Thyroid gland (tissue), 4 donors: ENCODE results near the gene PROB1. TPM values are rescaled to one million over a fixed set of nuclear protein-coding genes. Genes with fewer than 3 reads are reported as not detected.

Experiments
- DNase-seq, 2 donors: peaks; one replicate each; pipeline ENCODE4 v3.0.0-alpha.2; 2019
- H3K27ac ChIP-seq, 3 donors: fragments of 200-600 bp; sonication (generic); 1 replicate in 2 of 3; 2 replicates in 1 of 3; pipeline ENCODE4 v1.5.1; 2016 to 2019; ENCODE audit warnings: mild to moderate bottlenecking in 1 of 3, moderate library complexity in 1 of 3
- H3K27me3 ChIP-seq: fragments of 200-600 bp; sonication (generic); one replicate; pipeline ENCODE4 v1.5.1; 2019
- H3K36me3 ChIP-seq, 2 donors: fragments of 200-600 bp; sonication (generic); one replicate each; pipeline ENCODE4 v1.5.1; 2016 to 2019
- H3K4me1 ChIP-seq, 2 donors: fragments of 200-600 bp; sonication (generic); one replicate each; pipeline ENCODE4 v1.5.1; 2017 to 2019
- H3K4me3 ChIP-seq, 3 donors: fragments of 200-600 bp; sonication (generic); replicated peaks in 1 of 3; 1 replicate in 2 of 3; 2 replicates in 1 of 3; pipeline ENCODE4 v1.5.1; 2016; ENCODE audit warnings: mild to moderate bottlenecking in 1 of 3
- H3K9me3 ChIP-seq: fragments of 200-600 bp; sonication (generic); one replicate; pipeline ENCODE4 v1.5.1; 2017
- CTCF ChIP-seq, 6 experiments: fragments of 200-600 bp in 3 of 6; fragments of 450-650 bp in 3 of 6; sonication (generic) in 3 of 6; IDR thresholded peaks; one replicate each; pipeline ENCODE4 v1.5.1; 2016 to 2019; ENCODE audit warnings: antibody characterized with exemption in 6 of 6, mild to moderate bottlenecking in 2 of 6, inconsistent platforms in 1 of 6, moderate library complexity in 1 of 6
- POLR2A ChIP-seq, 2 donors: fragments of 450-650 bp; IDR thresholded peaks; one replicate each; pipeline ENCODE4 v1.6.1; 2017; ENCODE audit warnings: antibody characterized with exemption in 2 of 2, mild to moderate bottlenecking in 2 of 2, moderate library complexity in 1 of 2
- WGBS, 2 donors: methylation state at CpG; one replicate each; pipeline ENCODE4 v1.1.5; 2017; 5-methylcytosine and 5-hydroxymethylcytosine counted together
- intact Hi-C: fragments of 100-400 bp; cut with DNase I; formaldehyde crosslinking; loops from one replicate; pipeline ENCODE4 v1.15.1; 2023
- total RNA-seq, 4 donors: library from RNA; depleted of rRNA; stranded (reverse); fragments of >200 nt; gene quantifications; one replicate each; pipeline ENCODE4 v1.2.3, GENCODE V29; 2016

Gene PROB1
- total RNA-seq, 4 donors from 2014 or later, result 1.6 to 4.2 (median 1.9) TPM

- Histone ChIP-seq H3K27me3 (no peaks in the 10 kb centered on the region), H3K27ac (no peak overlapping the region), H3K4me3 (no peak overlapping the region), H3K9me3 (no peaks in the 10 kb centered on the region), H3K36me3 (no peaks in the 10 kb centered on the region), H3K4me1 (peaks cover 0 to 9% of the 10 kb centered on the region in 2 donors)
- 88% methylated on average over 11 to 15 of the region's 15 CpGs for WGBS, 2 donors
- no peak for TF ChIP-seq CTCF (IDR thresholded peaks at IDR 0.05)
- intact Hi-C loops, result no loop called here
- DNase-seq, result no peak
Observed at GRCh38 chr5:139379626-139380449, 15.1 kb downstream of the PROB1 start.

GRCh38 chr5:139378941-139379361 is 16.0 kb downstream of the PROB1 start:
- no peaks in the 10 kb centered on the region for H3K27me3 ChIP-seq
- WGBS, 2 donors, result 83 to 87% methylated on average over 12 to 13 of the region's 13 CpGs
- H3K36me3 ChIP-seq, result no peaks in the 10 kb centered on the region
- peaks cover 3% of the 10 kb centered on the region in 2 donors for H3K4me1 ChIP-seq
- H3K27ac ChIP-seq, result no peak overlapping the region
- H3K9me3 ChIP-seq, result no peaks in the 10 kb centered on the region
- TF ChIP-seq POLR2A (IDR thresholded peaks at IDR 0.05) (no peak), CTCF (IDR thresholded peaks at IDR 0.05) (no peak)
- intact Hi-C loops, result no loop called here
- no peak overlapping the region for H3K4me3 ChIP-seq
- DNase-seq, result no peak

DNA sequence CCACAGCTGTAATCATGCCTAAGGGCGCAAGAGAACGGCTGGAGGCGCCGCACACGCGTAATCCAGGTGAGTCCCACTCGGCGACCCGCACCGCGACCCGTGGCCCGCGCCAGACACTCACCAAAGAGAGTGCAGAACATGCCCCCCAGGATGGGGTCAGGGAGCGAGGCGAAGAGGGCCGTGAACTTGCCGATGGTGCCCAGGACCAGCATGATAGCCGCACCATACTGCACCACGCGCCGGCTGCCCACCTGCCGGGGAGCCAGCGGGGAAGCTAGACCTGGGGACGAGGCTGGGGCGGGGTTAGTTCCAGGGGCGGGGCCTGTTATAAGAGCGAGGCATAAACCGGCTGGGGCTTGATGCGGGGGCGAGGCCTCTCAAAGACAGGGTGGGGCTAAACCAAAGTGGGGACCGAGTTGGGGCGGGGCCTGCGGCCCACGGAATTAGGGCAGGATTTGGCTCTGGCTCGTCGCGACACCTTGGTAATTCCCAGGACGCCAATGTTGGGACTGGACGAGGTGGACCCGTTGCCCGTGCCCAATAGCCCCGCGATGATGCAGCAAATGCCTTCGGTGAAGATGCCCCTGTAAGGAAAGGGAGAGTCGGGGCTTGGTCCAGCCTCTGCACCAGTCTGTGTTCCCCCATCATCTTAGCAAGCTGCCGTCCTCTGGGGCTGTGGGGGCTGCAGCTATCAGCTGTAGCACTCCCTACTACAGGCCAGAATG is 16.6 kb downstream of the PROB1 start:
- no peaks in the 10 kb centered on the region for H3K27me3 ChIP-seq
- intact Hi-C loops, result no loop called here
- H3K4me1 ChIP-seq, result peaks cover 9 to 10% of the 10 kb centered on the region in 2 donors
- peak in 1 of 2 donors; percentile 24 for DNase-seq
- H3K27ac ChIP-seq, result no peak overlapping the region
- H3K9me3 ChIP-seq, result no peaks in the 10 kb centered on the region
- no peaks in the 10 kb centered on the region for H3K36me3 ChIP-seq
- TF ChIP-seq POLR2A (IDR thresholded peaks at IDR 0.05) (no peak), CTCF (IDR thresholded peaks at IDR 0.05) (no peak)
- WGBS, 2 donors, result 53 to 79% methylated on average over 13 to 37 of the region's 47 CpGs
- H3K4me3 ChIP-seq, result no peak overlapping the region

GRCh38 chr5:139377226-139377625 is 17.7 kb downstream of the PROB1 start:
- TF ChIP-seq CTCF (IDR thresholded peaks at IDR 0.05) (no peak), POLR2A (IDR thresholded peaks at IDR 0.05) (no peak)
- intact Hi-C loops, result no loop called here
- Histone ChIP-seq H3K27ac (no peak overlapping the region), H3K4me1 (peaks cover 10 to 11% of the 10 kb centered on the region in 2 donors), H3K27me3 (no peaks in the 10 kb centered on the region), H3K4me3 (no peak overlapping the region), H3K36me3 (no peaks in the 10 kb centered on the region), H3K9me3 (no peaks in the 10 kb centered on the region)
- no peak for DNase-seq
- WGBS, 2 donors, result 81 to 97% methylated on average over 3 of the region's 3 CpGs

GRCh38 chr5:139376364-139376763 is 18.5 kb downstream of the PROB1 start:
- no peak overlapping the region for H3K27ac ChIP-seq
- intact Hi-C loops, result no loop called here
- no peak for DNase-seq
- no peak overlapping the region for H3K4me3 ChIP-seq
- TF ChIP-seq CTCF (IDR thresholded peaks at IDR 0.05) (no peak), POLR2A (IDR thresholded peaks at IDR 0.05) (no peak)
- H3K27me3 ChIP-seq, result no peaks in the 10 kb centered on the region
- H3K4me1 ChIP-seq, result peaks cover 10 to 11% of the 10 kb centered on the region in 2 donors
- no peaks in the 10 kb centered on the region for H3K36me3 ChIP-seq
- no peaks in the 10 kb centered on the region for H3K9me3 ChIP-seq
- 92 to 95% methylated on average over 7 of the region's 7 CpGs for WGBS, 2 donors
